K562 (cell line): ENCODE data around the gene TP53BP1. TPM values are rescaled to one million over a fixed set of nuclear protein-coding genes. Genes with fewer than 3 reads are reported as not detected.
A peak's percentile ranks its signal among the peaks of the same experiment; 100 is the strongest.

Experiments
- TEAD4 ChIP-seq, 2 experiments: sonication (generic) in 1 of 2; formaldehyde crosslinking in 1 of 2; IDR thresholded peaks; 2 replicates each; pipeline versions ENCODE4 v1.6.1 to v1.8.0; 2012 to 2022; ENCODE audit warnings: borderline replicate concordance in 1 of 2, inconsistent platforms in 1 of 2, low read length in 1 of 2, mild to moderate bottlenecking in 1 of 2, missing genetic modification reagents in 1 of 2
- TRIM24 ChIP-seq, 2 experiments: fragments of 450-650 bp; IDR thresholded peaks; 2 replicates each; pipeline ENCODE4 v1.6.1; 2016
- TRIM28 ChIP-seq: fragments of 450-650 bp; IDR thresholded peaks from 2 replicates; pipeline ENCODE4 v1.6.1; 2017
- ZNF280B ChIP-seq: fragments of 250-450 bp; sonication (Bioruptor Pico); IDR thresholded peaks from 2 replicates; pipeline ENCODE4 v1.5.1; 2021; ENCODE audit warnings: mild to moderate bottlenecking
- ZNF449 ChIP-seq: fragments of 250-450 bp; sonication (Bioruptor Pico); IDR thresholded peaks from 2 replicates; pipeline ENCODE4 v1.8.0; 2022; ENCODE audit warnings: moderate library complexity, mild to moderate bottlenecking, inconsistent platforms
- polyA plus RNA-seq, 8 experiments: library from polyadenylated mRNA; depleted of rRNA in 4 of 8; stranded (reverse) in 5 of 8; unstranded in 3 of 8; fragments of >200 nt; fragmentation: Nextera tagmentation in 2 of 8; fragmentation: Illumina TruSeq in 1 of 8; extraction: Ambion mirVana in 2 of 8; extraction: Trizol in 1 of 8; gene quantifications; 2 replicates each; pipeline versions ENCODE4 v1.2.1 to v1.2.3, GENCODE V29; 2011 to 2014; ENCODE audit warnings: inconsistent platforms in 1 of 8, missing spikeins in 1 of 8
- total RNA-seq, 7 experiments: library from RNA; depleted of rRNA in 6 of 7; stranded (reverse); fragments of >200 nt in 6 of 7; fragmentation: Illumina TruSeq in 2 of 7; extraction: Trizol in 2 of 7; gene quantifications; 2 replicates each; pipeline versions ENCODE4 v1.2.1 to v1.2.3, GENCODE V29; 2011 to 2021; ENCODE audit warnings: low replicate concordance in 1 of 7
- TF ChIP-seq, protein P1 (sequence below): fragments of 450-650 bp; IDR thresholded peaks from 2 replicates; pipeline ENCODE4 v1.6.1; 2018; ENCODE audit warnings: mild to moderate bottlenecking, low read depth; ENCODE audit not compliant: partially characterized antibody

TP53BP1 gene
- total and polyA plus RNA-seq, 9 of the 15 experiments (the other 6 are each of a cell fraction or from before 2014, with no cell fraction given): 5.7 to 63.3 (median 30.9) TPM

DNA sequence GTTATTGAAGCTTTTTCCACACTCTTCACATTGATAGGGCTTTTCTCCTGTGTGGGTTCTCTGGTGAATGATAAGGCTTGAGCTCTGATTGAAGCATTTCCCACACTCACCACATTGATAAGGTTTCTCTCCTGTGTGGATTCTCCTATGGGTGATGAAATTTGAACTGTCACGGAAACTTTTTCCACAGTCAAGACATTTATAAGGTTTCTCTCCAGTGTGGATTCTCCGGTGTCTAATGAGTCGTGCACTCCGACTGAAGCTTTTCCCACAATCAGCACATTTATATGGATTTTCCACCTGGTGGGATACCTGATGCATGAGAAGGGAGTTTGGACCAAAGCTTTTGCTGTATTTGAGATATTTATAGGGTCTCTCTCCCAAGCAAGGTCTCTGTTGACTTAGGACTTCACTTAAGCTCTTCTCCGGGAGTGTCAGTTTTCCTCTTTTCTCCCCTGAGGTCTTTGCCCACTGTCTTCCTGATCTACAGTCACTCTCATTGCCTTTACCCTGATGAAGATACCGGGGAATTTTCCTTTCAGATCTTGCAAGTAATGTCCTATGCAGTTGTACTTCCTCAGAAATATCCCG lies 131.5 kb downstream of the TP53BP1 start (continued):
- TF ChIP-seq ZNF449 (CRISPR knock-in tag) (no peak), TRIM28 (peak; percentile 98), ZNF280B (CRISPR knock-in tag) (peak; percentile 83), TRIM24 (IDR thresholded peaks at IDR 0.05) (peak in 1 of 2 experiments; percentile 64; a peak in 1 of 4 replicates), TEAD4 (IDR thresholded peaks at IDR 0.05; ENCODE audit: low read length) (0 out of 2 replicates have a peak, but pooled peaks have one; percentile 38), TEAD4 (CRISPR knock-in tag; IDR thresholded peaks at IDR 0.05; ENCODE audit: borderline replicate concordance) (no peak)
- TF ChIP-seq, protein P1, sequence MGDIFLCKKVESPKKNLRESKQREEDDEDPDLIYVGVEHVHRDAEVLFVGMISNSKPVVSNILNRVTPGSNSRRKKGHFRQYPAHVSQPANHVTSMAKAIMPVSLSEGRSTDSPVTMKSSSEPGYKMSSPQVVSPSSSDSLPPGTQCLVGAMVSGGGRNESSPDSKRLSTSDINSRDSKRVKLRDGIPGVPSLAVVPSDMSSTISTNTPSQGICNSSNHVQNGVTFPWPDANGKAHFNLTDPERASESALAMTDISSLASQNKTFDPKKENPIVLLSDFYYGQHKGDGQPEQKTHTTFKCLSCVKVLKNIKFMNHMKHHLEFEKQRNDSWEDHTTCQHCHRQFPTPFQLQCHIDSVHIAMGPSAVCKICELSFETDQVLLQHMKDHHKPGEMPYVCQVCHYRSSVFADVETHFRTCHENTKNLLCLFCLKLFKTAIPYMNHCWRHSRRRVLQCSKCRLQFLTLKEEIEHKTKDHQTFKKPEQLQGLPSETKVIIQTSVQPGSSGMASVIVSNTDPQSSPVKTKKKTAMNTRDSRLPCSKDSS: peak; percentile 85
